NCI-H748 treated with DMSO at 0.1 percent for 48 hours (cell line): ENCODE measurements around the gene TMEFF1.

ENCODE experiments used
- DNase-seq: peaks from one replicate; lab custom pipeline; 2025; lab: John Stamatoyannopoulos, UW

TMEFF1 gene

DNA sequence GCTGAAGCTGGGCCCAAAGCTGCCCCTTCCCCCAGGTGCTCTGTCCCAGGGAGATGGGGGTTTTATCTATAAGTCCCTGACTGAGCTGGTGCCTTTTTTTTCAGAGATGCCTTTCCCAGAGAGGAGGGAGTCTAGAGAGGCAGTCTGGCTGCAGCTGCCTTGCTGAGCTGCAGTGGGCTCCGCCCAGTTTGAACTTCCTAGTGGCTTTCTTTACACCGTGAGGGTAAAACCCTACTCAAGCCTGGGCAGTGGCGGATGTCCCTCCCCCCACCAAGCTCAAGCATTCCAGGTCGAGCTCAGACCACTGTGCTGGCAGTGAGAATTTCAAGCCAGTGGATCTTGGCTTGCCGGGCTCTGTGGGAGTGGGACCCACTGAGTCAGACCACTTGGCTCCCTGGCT, 146.2 kb downstream of the TMEFF1 start:
- DNase-seq: no peak

- DNase-seq: no peak
Observed at GRCh38 chr9:100619665-100620064, 146.7 kb downstream of the TMEFF1 start.

GRCh38 chr9:100623969-100624368, 151.0 kb downstream of the TMEFF1 start:
- no peak for DNase-seq

- DNase-seq: no peak
Observed at GRCh38 chr9:100626949-100627348, 154.0 kb downstream of the TMEFF1 start.
